Fibroblast of the aortic adventitia (primary cell): ENCODE results near the gene HSPA4L. TPM values are rescaled to one million over a fixed set of nuclear protein-coding genes. Genes with fewer than 3 reads are reported as not detected.
A peak's percentile ranks its signal among the peaks of the same experiment; 100 is the strongest.

Experiments used
- DNase-seq: peaks from one replicate; pipeline ENCODE4 v3.0.0-alpha.2; 2010; ENCODE audit warnings: low read depth
- H3K4me3 ChIP-seq: 2 replicates; pipeline ENCODE4 v1.5.1; 2011; ENCODE audit warnings: low read depth, mild to moderate bottlenecking, control low read depth, low read length, moderate library complexity
- CTCF ChIP-seq: IDR thresholded peaks from 2 replicates; pipeline ENCODE4 v1.5.1; 2011; ENCODE audit warnings: mild to moderate bottlenecking, low read length, control low read depth, inconsistent platforms; ENCODE audit not compliant: insufficient read depth
- total RNA-seq: library from RNA; depleted of rRNA; stranded (reverse); fragments of >200 nt; gene quantifications from 2 replicates; pipeline ENCODE4 v1.2.3, GENCODE V29; 2012; ENCODE audit warnings: low replicate concordance

Gene HSPA4L
- total RNA-seq, 1 donor = 10.7 TPM

- peak; percentile 12 for TF ChIP-seq CTCF
- DNase-seq = peak; percentile 18
- no peak overlapping the region for H3K4me3 ChIP-seq
These were observed 27.2 kb downstream of the HSPA4L start for GRCh38 chr4:127809173-127809800.

GRCh38 chr4:127810551-127810950 is 28.4 kb downstream of the HSPA4L start:
- no peak for DNase-seq
- TF ChIP-seq CTCF = no peak
- H3K4me3 ChIP-seq = no peak overlapping the region

- DNase-seq = no peak
- no peak for TF ChIP-seq CTCF
- no peak overlapping the region for H3K4me3 ChIP-seq
These were observed 40.3 kb downstream of the HSPA4L start for GRCh38 chr4:127822430-127822829.

GRCh38 chr4:127828121-127828520 is 46.0 kb downstream of the HSPA4L start:
- no peak for TF ChIP-seq CTCF
- H3K4me3 ChIP-seq = no peak overlapping the region

GRCh38 chr4:127829014-127829413 is 46.9 kb downstream of the HSPA4L start:
- no peak for DNase-seq
- TF ChIP-seq CTCF = no peak
- H3K4me3 ChIP-seq = no peak overlapping the region

More at GRCh38 chr4:127828121-127828520, 46.0 kb downstream of the HSPA4L start:
- DNase-seq = no peak

GRCh38 chr4:127832585-127832984 is 50.5 kb downstream of the HSPA4L start:
- no peak overlapping the region for H3K4me3 ChIP-seq
- DNase-seq = no peak
- TF ChIP-seq CTCF = no peak
